ENCODE data around the gene SOX5. TPM values are rescaled to one million over a fixed set of nuclear protein-coding genes. Genes with fewer than 3 reads are reported as not detected.

SOX5 gene
- total and polyA plus RNA-seq, 2 experiments from 2014 or later, result 1.0 to 4.7 TPM

DNA sequence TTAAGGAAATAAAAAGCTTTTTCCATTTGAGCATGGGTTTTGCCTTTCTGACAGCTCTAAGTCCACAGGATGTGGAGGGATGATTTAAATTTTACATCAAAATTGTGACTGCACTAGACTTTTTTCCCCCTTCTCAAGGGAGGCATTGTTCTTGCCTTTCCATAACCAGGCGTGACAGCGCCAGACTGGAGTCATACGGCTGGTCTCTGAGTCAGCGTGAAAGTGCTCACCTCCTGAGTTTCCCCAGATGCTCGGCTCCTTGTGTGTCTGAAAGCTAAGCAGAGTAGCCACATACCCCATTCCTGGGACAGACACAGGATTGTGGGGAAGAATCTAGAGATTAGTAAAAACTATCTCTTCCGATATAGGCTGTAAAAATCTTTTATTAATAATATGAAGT is 43.1 kb downstream of the SOX5 start:
- Histone ChIP-seq H2AFZ (no peak overlapping the region), H3K36me3 (ENCODE audit: insufficient read depth) (no peaks in the 10 kb centered on the region), H3K27me3 (ENCODE audit: insufficient read depth) (no peaks in the 10 kb centered on the region), H3K27ac (ENCODE audit: low read depth) (no peak overlapping the region), H3K4me1 (ENCODE audit: insufficient read depth) (no peaks in the 10 kb centered on the region; the same call in 1 of the 2 replicates), H3K9me2 (ENCODE audit: insufficient read depth) (no peaks in the 10 kb centered on the region), H3K4me2 (no peak overlapping the region), H4K20me1 (replicated peaks; ENCODE audit: insufficient read depth) (no peaks in the 10 kb centered on the region), H3K4me3 (no peak overlapping the region), H3F3A (replicated peaks; ENCODE audit: low read depth) (no peaks in the 10 kb centered on the region), H3K79me2 (replicated peaks; ENCODE audit: insufficient read depth) (no peaks in the 10 kb centered on the region)
- Mint-ChIP-seq H3K4me1 (peaks cover 12% of the 10 kb centered on the region; the same call in 2 of the 3 replicates), H3K27me3 (ENCODE audit: insufficient read depth, low read depth, poor library complexity) (no peaks in the 10 kb centered on the region), H3K27ac (peak overlapping the region; percentile 49; the same call in 1 of the 2 replicates), H3K9me3 (no peaks in the 10 kb centered on the region), H3K4me3 (no peak overlapping the region), H3K36me3 (ENCODE audit: low read depth) (peaks cover 3% of the 10 kb centered on the region; the same call in 1 of the 3 replicates)
- DNase-seq (ENCODE audit: low spot score) (peak; percentile 6), ATAC-seq (peak; percentile 45; the same call in 1 of the 3 replicates)
- TF ChIP-seq JUNB (IDR thresholded peaks at IDR 0.05; ENCODE audit: unreplicated experiment) (no peak), CREB1 (CRISPR knock-in tag; IDR thresholded peaks at IDR 0.05; ENCODE audit: low read depth) (no peak), STAT1 (IDR thresholded peaks at IDR 0.05; ENCODE audit: unreplicated experiment) (no peak), EZH2 (IDR thresholded peaks at IDR 0.05; ENCODE audit: low read depth, unreplicated experiment) (no peak), EZH2phosphoT487 (IDR thresholded peaks at IDR 0.05; ENCODE audit: unreplicated experiment) (no peak), ZNF331 (CRISPR knock-in tag; IDR thresholded peaks at IDR 0.05; ENCODE audit: low read depth) (no peak), ZNF114 (CRISPR knock-in tag; IDR thresholded peaks at IDR 0.05) (no peak), POLR2AphosphoS5 (IDR thresholded peaks at IDR 0.05; ENCODE audit: low read depth) (no peak), NANOG (IDR thresholded peaks at IDR 0.05; ENCODE audit: borderline replicate concordance) (no peak)
- TF ChIP-seq, protein P1, sequence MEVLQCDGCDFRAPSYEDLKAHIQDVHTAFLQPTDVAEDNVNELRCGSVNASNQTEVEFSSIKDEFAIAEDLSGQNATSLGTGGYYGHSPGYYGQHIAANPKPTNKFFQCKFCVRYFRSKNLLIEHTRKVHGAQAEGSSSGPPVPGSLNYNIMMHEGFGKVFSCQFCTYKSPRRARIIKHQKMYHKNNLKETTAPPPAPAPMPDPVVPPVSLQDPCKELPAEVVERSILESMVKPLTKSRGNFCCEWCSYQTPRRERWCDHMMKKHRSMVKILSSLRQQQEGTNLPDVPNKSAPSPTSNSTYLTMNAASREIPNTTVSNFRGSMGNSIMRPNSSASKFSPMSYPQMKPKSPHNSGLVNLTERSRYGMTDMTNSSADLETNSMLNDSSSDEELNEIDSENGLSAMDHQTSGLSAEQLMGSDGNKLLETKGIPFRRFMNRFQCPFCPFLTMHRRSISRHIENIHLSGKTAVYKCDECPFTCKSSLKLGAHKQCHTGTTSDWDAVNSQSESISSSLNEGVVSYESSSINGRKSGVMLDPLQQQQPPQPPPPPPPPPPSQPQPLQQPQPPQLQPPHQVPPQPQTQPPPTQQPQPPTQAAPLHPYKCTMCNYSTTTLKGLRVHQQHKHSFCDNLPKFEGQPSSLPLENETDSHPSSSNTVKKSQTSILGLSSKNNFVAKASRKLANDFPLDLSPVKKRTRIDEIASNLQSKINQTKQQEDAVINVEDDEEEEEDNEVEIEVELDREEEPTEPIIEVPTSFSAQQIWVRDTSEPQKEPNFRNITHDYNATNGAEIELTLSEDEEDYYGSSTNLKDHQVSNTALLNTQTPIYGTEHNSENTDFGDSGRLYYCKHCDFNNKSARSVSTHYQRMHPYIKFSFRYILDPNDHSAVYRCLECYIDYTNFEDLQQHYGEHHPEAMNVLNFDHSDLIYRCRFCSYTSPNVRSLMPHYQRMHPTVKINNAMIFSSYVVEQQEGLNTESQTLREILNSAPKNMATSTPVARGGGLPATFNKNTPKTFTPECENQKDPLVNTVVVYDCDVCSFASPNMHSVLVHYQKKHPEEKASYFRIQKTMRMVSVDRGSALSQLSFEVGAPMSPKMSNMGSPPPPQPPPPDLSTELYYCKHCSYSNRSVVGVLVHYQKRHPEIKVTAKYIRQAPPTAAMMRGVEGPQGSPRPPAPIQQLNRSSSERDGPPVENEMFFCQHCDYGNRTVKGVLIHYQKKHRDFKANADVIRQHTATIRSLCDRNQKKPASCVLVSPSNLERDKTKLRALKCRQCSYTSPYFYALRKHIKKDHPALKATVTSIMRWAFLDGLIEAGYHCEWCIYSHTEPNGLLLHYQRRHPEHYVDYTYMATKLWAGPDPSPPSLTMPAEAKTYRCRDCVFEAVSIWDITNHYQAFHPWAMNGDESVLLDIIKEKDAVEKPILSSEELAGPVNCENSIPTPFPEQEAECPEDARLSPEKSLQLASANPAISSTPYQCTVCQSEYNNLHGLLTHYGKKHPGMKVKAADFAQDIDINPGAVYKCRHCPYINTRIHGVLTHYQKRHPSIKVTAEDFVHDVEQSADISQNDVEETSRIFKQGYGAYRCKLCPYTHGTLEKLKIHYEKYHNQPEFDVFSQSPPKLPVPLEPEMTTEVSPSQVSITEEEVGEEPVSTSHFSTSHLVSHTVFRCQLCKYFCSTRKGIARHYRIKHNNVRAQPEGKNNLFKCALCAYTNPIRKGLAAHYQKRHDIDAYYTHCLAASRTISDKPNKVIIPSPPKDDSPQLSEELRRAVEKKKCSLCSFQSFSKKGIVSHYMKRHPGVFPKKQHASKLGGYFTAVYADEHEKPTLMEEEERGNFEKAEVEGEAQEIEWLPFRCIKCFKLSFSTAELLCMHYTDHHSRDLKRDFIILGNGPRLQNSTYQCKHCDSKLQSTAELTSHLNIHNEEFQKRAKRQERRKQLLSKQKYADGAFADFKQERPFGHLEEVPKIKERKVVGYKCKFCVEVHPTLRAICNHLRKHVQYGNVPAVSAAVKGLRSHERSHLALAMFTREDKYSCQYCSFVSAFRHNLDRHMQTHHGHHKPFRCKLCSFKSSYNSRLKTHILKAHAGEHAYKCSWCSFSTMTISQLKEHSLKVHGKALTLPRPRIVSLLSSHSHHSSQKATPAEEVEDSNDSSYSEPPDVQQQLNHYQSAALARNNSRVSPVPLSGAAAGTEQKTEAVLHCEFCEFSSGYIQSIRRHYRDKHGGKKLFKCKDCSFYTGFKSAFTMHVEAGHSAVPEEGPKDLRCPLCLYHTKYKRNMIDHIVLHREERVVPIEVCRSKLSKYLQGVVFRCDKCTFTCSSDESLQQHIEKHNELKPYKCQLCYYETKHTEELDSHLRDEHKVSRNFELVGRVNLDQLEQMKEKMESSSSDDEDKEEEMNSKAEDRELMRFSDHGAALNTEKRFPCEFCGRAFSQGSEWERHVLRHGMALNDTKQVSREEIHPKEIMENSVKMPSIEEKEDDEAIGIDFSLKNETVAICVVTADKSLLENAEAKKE (CRISPR knock-in tag; IDR thresholded peaks at IDR 0.05), result no peak
- TF ChIP-seq, protein P2, sequence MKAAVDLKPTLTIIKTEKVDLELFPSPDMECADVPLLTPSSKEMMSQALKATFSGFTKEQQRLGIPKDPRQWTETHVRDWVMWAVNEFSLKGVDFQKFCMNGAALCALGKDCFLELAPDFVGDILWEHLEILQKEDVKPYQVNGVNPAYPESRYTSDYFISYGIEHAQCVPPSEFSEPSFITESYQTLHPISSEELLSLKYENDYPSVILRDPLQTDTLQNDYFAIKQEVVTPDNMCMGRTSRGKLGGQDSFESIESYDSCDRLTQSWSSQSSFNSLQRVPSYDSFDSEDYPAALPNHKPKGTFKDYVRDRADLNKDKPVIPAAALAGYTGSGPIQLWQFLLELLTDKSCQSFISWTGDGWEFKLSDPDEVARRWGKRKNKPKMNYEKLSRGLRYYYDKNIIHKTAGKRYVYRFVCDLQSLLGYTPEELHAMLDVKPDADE (IDR thresholded peaks at IDR 0.05), result no peak
- TF ChIP-seq, protein P3, sequence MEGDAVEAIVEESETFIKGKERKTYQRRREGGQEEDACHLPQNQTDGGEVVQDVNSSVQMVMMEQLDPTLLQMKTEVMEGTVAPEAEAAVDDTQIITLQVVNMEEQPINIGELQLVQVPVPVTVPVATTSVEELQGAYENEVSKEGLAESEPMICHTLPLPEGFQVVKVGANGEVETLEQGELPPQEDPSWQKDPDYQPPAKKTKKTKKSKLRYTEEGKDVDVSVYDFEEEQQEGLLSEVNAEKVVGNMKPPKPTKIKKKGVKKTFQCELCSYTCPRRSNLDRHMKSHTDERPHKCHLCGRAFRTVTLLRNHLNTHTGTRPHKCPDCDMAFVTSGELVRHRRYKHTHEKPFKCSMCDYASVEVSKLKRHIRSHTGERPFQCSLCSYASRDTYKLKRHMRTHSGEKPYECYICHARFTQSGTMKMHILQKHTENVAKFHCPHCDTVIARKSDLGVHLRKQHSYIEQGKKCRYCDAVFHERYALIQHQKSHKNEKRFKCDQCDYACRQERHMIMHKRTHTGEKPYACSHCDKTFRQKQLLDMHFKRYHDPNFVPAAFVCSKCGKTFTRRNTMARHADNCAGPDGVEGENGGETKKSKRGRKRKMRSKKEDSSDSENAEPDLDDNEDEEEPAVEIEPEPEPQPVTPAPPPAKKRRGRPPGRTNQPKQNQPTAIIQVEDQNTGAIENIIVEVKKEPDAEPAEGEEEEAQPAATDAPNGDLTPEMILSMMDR (conservative IDR thresholded peaks at IDR 0.05; ENCODE audit: low read depth in 2 of 2), result no peak
- TF ChIP-seq, protein P4, sequence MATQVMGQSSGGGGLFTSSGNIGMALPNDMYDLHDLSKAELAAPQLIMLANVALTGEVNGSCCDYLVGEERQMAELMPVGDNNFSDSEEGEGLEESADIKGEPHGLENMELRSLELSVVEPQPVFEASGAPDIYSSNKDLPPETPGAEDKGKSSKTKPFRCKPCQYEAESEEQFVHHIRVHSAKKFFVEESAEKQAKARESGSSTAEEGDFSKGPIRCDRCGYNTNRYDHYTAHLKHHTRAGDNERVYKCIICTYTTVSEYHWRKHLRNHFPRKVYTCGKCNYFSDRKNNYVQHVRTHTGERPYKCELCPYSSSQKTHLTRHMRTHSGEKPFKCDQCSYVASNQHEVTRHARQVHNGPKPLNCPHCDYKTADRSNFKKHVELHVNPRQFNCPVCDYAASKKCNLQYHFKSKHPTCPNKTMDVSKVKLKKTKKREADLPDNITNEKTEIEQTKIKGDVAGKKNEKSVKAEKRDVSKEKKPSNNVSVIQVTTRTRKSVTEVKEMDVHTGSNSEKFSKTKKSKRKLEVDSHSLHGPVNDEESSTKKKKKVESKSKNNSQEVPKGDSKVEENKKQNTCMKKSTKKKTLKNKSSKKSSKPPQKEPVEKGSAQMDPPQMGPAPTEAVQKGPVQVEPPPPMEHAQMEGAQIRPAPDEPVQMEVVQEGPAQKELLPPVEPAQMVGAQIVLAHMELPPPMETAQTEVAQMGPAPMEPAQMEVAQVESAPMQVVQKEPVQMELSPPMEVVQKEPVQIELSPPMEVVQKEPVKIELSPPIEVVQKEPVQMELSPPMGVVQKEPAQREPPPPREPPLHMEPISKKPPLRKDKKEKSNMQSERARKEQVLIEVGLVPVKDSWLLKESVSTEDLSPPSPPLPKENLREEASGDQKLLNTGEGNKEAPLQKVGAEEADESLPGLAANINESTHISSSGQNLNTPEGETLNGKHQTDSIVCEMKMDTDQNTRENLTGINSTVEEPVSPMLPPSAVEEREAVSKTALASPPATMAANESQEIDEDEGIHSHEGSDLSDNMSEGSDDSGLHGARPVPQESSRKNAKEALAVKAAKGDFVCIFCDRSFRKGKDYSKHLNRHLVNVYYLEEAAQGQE (IDR thresholded peaks at IDR 0.05; ENCODE audit: unreplicated experiment), result no peak
